ENCODE measurements around the gene ATOH8. TPM values are rescaled to one million over a fixed set of nuclear protein-coding genes. Genes with fewer than 3 reads are reported as not detected.

The ATOH8 gene
- total RNA-seq, 1 experiment from 2014 or later: 129 TPM

DNA sequence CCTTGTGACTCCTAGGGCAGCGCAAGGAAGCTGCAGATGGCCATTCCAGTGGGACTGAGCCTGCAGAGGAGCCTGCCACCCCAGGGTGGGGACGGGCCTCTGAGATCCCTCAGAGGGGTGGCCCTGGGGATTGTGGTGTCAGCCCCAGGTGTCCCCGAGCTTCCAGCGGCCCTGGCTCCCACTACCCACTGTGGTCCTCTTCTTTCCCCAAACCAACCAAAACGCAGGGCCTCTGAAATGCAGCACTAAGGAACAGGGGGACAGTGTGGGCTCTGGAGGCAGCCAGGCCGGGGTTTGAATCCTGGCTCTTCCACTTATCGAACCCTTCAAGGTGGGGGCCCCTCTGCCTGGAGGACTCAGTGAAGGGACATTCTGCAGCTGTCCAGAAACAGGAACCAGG lies 32.7 kb downstream of the ATOH8 start:
- no peak for DNase-seq (ENCODE audit: low read depth)

DNA sequence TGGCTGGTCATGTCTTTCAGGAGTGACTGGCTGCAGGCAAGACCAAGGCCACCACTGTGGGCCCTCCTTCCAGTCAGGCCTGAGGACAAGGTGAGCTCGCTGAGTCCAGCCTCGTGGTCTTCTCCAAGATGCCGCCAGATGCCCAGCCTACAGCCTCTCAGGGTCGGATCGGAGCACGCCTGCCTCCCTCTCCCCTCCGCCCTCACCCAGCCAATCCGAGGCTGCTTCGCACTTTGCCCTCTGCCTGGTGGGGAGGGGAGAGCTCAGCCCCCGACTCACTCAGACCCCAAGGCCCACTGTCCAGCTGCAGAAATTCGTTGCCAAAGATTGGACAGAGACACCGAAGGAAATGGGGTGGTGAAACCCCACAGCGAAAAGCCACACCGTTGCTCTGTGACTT lies 33.1 kb downstream of the ATOH8 start:
- DNase-seq (ENCODE audit: low read depth): no peak

- no peak for DNase-seq (ENCODE audit: low read depth)
These were observed 33.6 kb downstream of the ATOH8 start for GRCh38 chr2:85787282-85787980.

- DNase-seq (ENCODE audit: low read depth): no peak
These were observed 34.2 kb downstream of the ATOH8 start for GRCh38 chr2:85787981-85788340.

GRCh38 chr2:85788603-85789002 lies 34.8 kb downstream of the ATOH8 start:
- DNase-seq (ENCODE audit: low read depth): no peak

DNA sequence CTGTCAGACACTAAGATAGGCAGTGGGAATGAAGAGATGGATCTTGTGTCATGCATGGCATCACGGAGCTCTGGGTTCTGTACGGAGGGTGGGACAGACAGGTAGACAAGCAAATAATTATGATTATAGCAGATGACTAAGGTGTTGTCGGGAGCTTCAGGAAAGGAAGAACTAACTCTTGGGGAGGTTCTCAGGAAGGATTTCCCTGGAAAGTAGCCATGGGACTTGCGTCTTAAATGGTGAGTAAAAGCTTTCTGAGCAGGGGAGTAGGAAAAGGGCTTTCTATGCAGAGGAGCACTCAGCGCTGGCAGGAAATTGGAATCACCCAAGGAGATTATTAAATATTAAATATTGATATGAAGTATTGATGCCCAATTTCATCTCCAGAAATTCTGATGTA lies 35.5 kb downstream of the ATOH8 start:
- DNase-seq (ENCODE audit: low read depth): no peak

- DNase-seq (ENCODE audit: low read depth): no peak
These were observed 36.2 kb downstream of the ATOH8 start for GRCh38 chr2:85790032-85790431.

- DNase-seq (ENCODE audit: low read depth): no peak
These were observed 36.9 kb downstream of the ATOH8 start for GRCh38 chr2:85790499-85791188.

- no peak for DNase-seq (ENCODE audit: low read depth)
These were observed 38.1 kb downstream of the ATOH8 start for GRCh38 chr2:85791704-85792565.

- DNase-seq (ENCODE audit: low read depth): peak; percentile 94
These were observed 39.1 kb downstream of the ATOH8 start for GRCh38 chr2:85792783-85793441.

DNA sequence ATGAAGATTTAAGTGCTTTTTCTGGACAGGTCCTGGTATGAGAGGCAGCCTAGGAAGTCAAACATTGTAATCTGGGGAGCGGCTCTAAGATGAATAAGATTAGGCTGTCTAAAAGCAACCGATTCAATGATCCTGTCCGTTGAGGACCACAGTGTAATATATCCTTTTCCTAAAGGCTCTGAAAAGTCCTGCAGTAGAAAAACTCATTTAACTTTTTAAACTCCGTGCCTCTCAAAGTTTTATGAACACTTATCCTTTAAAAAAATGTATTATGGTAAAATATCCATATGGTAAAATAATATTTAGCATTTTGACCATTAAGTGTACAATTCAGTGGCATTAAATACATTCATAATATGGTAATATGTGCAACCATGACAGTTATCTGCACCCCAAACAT lies 39.8 kb downstream of the ATOH8 start:
- no peak for DNase-seq (ENCODE audit: low read depth)

DNA sequence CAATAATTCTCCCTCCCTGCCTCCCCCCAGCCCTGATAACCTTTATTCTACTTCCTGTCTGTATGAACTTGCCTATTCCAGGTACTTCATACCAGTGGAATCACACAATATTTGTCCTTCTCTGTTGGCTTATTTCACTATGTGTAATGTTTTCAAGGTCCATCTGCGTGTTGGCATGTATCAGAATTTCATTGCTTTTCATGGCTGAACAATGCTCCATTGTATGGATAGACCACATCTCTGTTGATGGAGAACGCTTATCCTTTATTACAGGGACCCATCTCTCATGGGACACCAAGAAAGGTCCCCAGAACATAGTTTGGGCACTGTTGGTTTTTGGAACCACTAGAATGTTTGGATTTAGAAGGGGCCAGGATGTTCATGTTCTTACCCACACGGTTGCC lies 40.2 kb downstream of the ATOH8 start:
- no peak for DNase-seq (ENCODE audit: low read depth)

DNA sequence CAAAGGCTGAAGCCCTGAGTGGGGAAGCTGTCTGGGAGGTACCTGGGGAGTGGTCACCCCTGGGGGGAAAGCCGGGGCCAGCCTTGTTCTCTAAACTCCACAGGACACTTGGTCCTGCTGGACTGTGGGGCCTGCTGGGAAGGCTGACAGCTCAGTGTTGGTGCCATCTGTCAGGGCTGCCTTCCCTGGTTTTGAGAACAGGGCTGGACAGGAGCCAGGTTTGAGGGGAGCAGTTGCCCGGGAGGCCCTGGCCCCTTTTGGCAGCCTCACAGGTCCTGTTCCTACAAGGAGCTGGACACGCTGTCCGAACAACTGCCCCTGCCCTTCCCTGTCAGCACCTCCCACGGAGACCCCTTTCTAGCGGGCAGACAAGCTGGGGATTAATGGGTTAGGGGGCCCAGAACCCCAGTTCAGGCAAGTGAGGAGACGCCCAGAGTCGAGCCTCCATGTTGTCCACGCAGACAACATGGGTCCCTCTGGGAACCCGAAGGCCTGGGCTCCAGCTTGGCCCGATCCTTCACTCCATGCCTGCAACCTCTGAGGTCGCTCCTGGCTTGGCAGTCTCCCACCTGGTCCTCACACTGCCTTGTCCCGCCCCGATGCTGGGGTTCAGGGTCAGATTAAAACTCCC lies 40.8 kb downstream of the ATOH8 start:
- DNase-seq (ENCODE audit: low read depth): peak; percentile 56

- no peak for DNase-seq (ENCODE audit: low read depth)
These were observed 41.7 kb downstream of the ATOH8 start for GRCh38 chr2:85795331-85796045.

- no peak for DNase-seq (ENCODE audit: low read depth)
These were observed 42.2 kb downstream of the ATOH8 start for GRCh38 chr2:85796046-85796340.

DNA sequence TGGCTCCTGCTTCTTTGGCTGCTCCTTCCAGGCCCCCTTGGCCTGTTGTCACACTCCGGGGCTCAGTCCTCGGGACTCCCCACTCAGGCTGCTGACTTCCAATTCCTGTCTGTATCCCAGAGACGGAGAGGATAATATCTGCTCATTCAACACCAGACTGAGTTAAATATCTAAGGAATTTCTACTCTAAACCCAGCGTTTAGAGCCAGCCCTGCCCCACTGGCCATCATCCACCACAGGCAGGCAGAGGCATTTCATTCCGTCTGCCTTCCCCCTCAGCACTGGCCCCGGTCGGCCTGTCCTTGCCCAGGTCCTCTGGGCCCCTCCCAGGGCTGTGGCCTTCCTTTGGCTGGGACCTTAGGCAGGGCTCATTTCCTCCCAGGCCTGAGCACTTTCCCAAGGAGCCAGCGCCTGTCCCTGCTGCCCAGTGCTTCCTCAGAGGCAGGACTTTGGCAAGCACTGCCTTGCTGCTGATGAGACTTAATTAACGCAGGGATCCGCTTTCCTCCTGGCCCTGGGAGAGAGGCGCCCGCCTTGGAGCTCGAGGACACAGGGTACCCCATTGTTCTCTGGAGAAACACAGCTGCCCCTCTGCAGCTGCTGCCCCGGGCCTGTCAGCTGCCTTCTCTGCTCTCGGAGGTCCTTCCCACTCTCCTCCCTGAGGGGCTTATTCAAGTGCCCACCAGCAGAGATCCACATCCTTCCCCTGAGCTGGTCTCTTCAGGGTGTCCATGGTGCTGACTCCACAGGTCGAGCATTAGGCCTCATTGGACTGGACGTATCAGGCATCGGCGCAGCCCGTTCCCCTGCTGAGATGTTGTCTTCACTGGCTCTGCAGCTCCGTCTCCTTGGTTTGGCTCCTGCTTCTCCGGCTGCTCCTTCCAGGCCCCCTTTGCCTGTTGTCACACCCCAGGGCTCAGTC lies 42.8 kb downstream of the ATOH8 start:
- DNase-seq (ENCODE audit: low read depth): peak; percentile 52

DNA sequence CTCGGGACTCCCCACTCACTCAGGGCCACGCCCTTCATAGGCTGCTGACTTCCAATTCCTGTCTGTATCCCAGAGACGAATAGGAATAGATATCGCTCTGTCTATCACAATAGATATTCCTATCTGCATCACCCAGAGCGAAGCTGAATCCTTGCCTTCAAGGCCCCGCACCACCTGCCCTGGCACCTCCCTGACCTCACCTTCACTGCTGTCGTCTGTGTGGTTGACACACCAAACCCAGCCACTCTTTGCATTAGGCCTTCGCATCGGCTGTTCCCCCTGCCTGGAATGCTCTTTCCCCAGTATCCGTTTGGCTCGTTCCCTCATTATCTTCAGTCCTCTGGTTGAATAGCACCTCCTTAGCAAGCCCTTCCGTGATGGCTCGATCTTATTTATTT lies 43.5 kb downstream of the ATOH8 start:
- DNase-seq (ENCODE audit: low read depth): no peak

GRCh38 chr2:85797921-85798320 lies 44.1 kb downstream of the ATOH8 start:
- peak; percentile 70 for DNase-seq (ENCODE audit: low read depth)

DNA sequence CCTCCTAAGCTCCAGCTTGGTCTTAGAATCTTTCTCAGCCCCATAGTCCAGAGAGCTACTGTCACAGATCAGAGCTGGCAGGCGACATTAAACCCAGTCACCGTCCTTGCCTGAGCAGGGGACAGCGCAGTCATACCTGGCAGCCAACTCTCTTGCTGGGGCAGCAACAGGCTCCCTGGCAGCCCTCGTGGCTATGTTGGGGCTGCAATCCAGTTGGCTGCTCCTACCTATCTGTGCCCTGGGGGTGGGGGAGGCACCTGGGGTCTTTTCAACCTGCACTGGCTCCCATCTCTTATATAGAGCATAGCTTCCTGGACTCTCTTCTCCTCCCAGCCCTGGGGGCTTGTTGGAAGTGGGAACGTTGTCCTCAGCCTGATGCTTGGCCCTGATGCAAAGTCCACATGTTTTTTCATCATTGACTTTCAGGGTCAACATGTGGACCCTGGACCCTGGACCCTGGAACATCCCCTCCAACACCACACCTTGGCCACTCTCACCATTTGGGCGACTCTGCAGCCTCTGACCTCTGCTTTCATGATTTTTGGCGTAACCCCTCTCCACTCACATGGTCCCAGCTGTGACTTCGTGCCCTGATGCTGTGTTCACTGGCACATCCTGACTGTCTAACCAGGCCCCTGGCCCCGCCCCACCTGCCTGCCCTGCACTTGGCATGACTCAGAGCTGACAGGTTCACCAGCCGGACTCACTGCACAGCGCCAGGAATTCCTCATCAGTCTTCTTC lies 45.6 kb downstream of the ATOH8 start:
- DNase-seq (ENCODE audit: low read depth): no peak

All from LHCN-M2 (cell line).